Measurements from ENCODE around the gene GSTK1.
"Not testable (repeated sequence)": the region's sequence is repeated elsewhere in the genome, so short reads cannot be mapped to it uniquely, and the experiment has no call there.

The GSTK1 gene

GRCh38 chr7:143239813-143240212 lies 23.4 kb upstream of the GSTK1 start:
- no peak for DNase-seq

- DNase-seq = peak; percentile 66
Observed at GRCh38 chr7:143240291-143241168, 22.7 kb upstream of the GSTK1 start.

GRCh38 chr7:143242306-143242705 lies 20.9 kb upstream of the GSTK1 start:
- DNase-seq = no peak

- DNase-seq = no peak
Observed at GRCh38 chr7:143243111-143243510, 20.1 kb upstream of the GSTK1 start.

GRCh38 chr7:143243614-143244013 lies 19.6 kb upstream of the GSTK1 start:
- no peak for DNase-seq

GRCh38 chr7:143244321-143244720 lies 18.9 kb upstream of the GSTK1 start:
- DNase-seq = no peak

- no peak for DNase-seq
Observed at GRCh38 chr7:143245123-143245522, 18.1 kb upstream of the GSTK1 start.

GRCh38 chr7:143247372-143247771 lies 15.9 kb upstream of the GSTK1 start:
- no peak for DNase-seq

GRCh38 chr7:143248761-143249354 lies 14.4 kb upstream of the GSTK1 start:
- no peak for DNase-seq

- no peak for DNase-seq
Observed at GRCh38 chr7:143250199-143250598, 13.0 kb upstream of the GSTK1 start.

- no peak for DNase-seq
Observed at GRCh38 chr7:143250822-143251221, 12.4 kb upstream of the GSTK1 start.

GRCh38 chr7:143252006-143252405 lies 11.2 kb upstream of the GSTK1 start:
- DNase-seq = no peak

GRCh38 chr7:143255564-143255963 lies 7.7 kb upstream of the GSTK1 start:
- DNase-seq = no peak

- no peak for DNase-seq
Observed at GRCh38 chr7:143256325-143256724, 6.9 kb upstream of the GSTK1 start.

- DNase-seq = no peak
Observed at GRCh38 chr7:143256932-143257331, 6.3 kb upstream of the GSTK1 start.

- no peak for DNase-seq
Observed at GRCh38 chr7:143257501-143257900, 5.7 kb upstream of the GSTK1 start.

- DNase-seq = no peak
Observed at GRCh38 chr7:143258831-143259230, 4.4 kb upstream of the GSTK1 start.

- no peak for DNase-seq
Observed at GRCh38 chr7:143259765-143260164, 3.5 kb upstream of the GSTK1 start.

- no peak for DNase-seq
Observed at GRCh38 chr7:143261901-143262300, 1.3 kb upstream of the GSTK1 start.

GRCh38 chr7:143264196-143264568 lies 941 bp downstream of the GSTK1 start:
- not testable (repeated sequence) for DNase-seq

GRCh38 chr7:143265017-143265693 lies 1.9 kb downstream of the GSTK1 start:
- no peak for DNase-seq

- DNase-seq = no peak
Observed at GRCh38 chr7:143269251-143269650, 6.0 kb downstream of the GSTK1 start.

- no peak for DNase-seq
Observed at GRCh38 chr7:143271240-143271639, 8.0 kb downstream of the GSTK1 start.

- no peak for DNase-seq
Observed at GRCh38 chr7:143272871-143273270, 9.6 kb downstream of the GSTK1 start.
